NCI-H2227 (cell line): ENCODE data around the gene RABL2A.
"Not testable (repeated sequence)": the region's sequence is repeated elsewhere in the genome, so short reads cannot be mapped to it uniquely, and the experiment has no call there.

Experiments
- DNase-seq: peaks from one replicate; lab custom pipeline; 2025; ENCODE audit not compliant: unreplicated experiment; lab: John Stamatoyannopoulos, UW

RABL2A gene

DNA sequence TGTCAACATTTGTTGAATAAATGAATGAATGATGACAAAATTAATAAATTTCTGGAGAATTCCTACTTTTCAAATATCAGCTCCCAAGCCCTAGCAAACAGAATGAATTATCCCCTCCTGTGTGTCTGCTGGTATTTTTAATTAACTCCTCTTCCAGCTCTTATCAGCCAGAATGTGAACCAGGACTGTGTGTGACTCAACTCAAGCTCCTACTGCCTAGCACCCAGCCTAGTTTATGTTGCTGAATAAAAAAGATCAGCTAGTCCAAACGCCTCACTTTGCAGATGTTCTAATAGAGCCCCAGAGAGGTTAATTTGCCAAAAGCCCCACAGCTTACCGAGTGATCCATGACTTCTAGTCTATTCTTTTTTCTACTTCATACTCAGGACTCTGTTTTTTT is 50.3 kb downstream of the RABL2A start:
- DNase-seq, result no peak

DNA sequence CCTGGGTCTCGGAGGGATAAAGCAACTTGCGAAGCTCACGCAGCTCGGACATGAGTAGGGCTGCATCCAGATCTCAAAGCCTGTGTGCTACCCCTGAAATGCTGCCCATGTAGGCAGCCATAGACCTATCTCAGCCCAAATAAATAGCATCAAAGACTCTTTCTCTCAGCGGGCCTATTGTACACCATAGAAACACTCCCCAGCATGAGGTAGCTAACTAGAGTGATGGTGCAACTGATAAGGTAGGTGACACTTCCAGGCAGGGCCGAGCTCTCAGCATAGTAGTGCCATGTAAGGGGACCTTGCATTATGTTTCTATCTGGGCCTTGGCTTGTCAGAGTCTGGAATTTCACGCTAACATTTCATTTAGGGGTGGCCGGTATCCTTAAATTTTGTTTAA is 52.4 kb downstream of the RABL2A start:
- no peak for DNase-seq

DNA sequence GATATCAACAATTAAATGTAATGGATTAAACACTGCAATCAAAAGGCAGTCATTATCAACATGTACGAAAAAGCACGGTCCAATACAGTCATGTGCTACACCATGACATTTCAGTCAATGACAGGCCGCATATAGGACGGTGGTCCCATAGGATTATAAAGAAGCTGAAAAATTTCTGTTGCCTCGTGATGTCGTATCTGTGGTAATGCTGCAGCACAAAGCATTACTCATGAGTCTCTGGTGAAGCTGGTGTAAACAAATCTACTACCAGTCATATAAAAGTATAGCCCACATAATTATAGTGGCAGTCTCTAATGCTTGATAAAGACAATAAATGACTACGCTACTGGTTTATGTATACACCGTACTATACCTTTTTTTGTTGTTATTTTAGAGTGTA is 58.4 kb downstream of the RABL2A start:
- DNase-seq, result no peak

DNA sequence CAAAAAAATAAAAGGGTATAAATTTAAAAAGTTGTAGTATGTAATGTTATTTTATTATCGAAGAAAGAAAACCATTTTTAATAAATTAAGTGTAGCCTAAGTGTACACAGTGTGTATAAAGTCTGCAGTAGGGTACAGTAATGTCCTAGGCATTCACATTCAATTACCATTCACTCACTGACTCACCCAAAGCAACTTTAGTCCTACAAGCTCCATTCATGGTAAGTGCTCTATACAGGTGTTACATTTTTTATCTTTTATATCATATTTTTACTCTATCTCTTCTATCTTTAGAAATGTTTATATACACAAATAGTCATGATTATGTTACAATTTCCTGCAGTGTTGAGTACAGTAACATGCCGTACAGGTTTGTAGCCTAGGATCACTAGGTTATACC is 59.5 kb downstream of the RABL2A start:
- DNase-seq, result no peak

DNA sequence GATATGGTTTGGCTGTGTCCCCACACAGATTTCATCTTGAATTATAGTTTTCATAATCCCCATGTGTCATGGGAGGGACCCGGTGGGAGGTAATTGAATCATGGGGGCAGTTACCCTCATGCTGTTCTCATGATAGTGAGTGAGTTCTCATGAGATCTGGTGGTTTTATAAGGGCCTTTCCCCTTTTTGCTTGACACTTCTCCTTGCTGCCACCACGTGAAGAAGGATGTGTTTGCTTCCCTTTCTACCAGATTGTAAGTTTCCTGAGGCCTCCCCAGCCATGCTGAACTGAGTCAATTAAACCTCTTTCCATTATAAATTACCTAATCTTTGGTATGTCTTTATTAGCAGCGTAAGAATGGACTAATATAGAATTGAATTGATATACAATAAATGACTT is 63.8 kb downstream of the RABL2A start:
- DNase-seq, result not testable (repeated sequence)
